Fibroblast of pulmonary artery (primary cell): Measurements from ENCODE around the gene KRT13.

Experiments used
- DNase-seq: peaks from one replicate; pipeline ENCODE4 v3.0.0-alpha.2; 2010; ENCODE audit warnings: low read depth
- H3K4me3 ChIP-seq: replicated peaks from 2 replicates; pipeline ENCODE4 v1.5.1; 2011; ENCODE audit warnings: low read depth, mild to moderate bottlenecking, control low read depth, low read length, moderate library complexity
- CTCF ChIP-seq: IDR thresholded peaks from 2 replicates; pipeline ENCODE4 v1.5.1; 2011; ENCODE audit warnings: mild to moderate bottlenecking, control low read depth, low read length, inconsistent platforms; ENCODE audit errors: missing control alignments

Gene KRT13

GRCh38 chr17:41481036-41481435, 24.4 kb downstream of the KRT13 start, which contains the start of gene KRT35:
KRT35 (minus strand) TSS chr17:41481151; CDS start chr17:41481097, 54 bp downstream.
- DNase-seq, result no peak
- H3K4me3 ChIP-seq, result no peak within 1 kb of the TSS
- no peak for TF ChIP-seq CTCF

- no peak overlapping the region for H3K4me3 ChIP-seq
- no peak for DNase-seq
- TF ChIP-seq CTCF, result no peak
These were observed 24.8 kb downstream of the KRT13 start for GRCh38 chr17:41480581-41480980.

- no peak for TF ChIP-seq CTCF
- H3K4me3 ChIP-seq, result no peak overlapping the region
- DNase-seq, result no peak
These were observed 25.3 kb downstream of the KRT13 start for GRCh38 chr17:41480136-41480535.

- no peak for DNase-seq
- no peak for TF ChIP-seq CTCF
- no peak overlapping the region for H3K4me3 ChIP-seq
These were observed 27.2 kb downstream of the KRT13 start for GRCh38 chr17:41478237-41478636.

GRCh38 chr17:41476866-41477815, 28.3 kb downstream of the KRT13 start:
- no peak overlapping the region for H3K4me3 ChIP-seq
- DNase-seq, result no peak
- TF ChIP-seq CTCF, result no peak

- no peak overlapping the region for H3K4me3 ChIP-seq
- DNase-seq, result no peak
- no peak for TF ChIP-seq CTCF
These were observed 30.0 kb downstream of the KRT13 start for GRCh38 chr17:41475421-41475820.
